ENCODE measurements around the gene OPA3. TPM values are rescaled to one million over a fixed set of nuclear protein-coding genes. Genes with fewer than 3 reads are reported as not detected.

Gene OPA3
- total RNA-seq, 1 experiment from 2014 or later = 15.2 TPM

GRCh38 chr19:45495178-45495577, 89.4 kb downstream of the OPA3 start:
- Histone ChIP-seq H3K4me3 (ENCODE audit: low read depth, low read length, poor library complexity, severe bottlenecking) (no peak overlapping the region), H3K4me1 (ENCODE audit: insufficient read depth, low read length, poor library complexity, severe bottlenecking) (peaks cover 22% of the 10 kb centered on the region), H3K36me3 (ENCODE audit: insufficient read depth, low read length, poor library complexity, severe bottlenecking) (no peaks in the 10 kb centered on the region), H3K27me3 (replicated peaks; ENCODE audit: insufficient read depth, low read depth, low read length, poor library complexity) (no peaks in the 10 kb centered on the region), H3K9me3 (ENCODE audit: low read depth, low read length, poor library complexity, severe bottlenecking) (no peaks in the 10 kb centered on the region), H3K27ac (ENCODE audit: low read depth, low read length, poor library complexity, severe bottlenecking) (no peak overlapping the region)
- ChIA-PET CTCF (interaction anchor here (0.6 to 1.9 kb wide), 3 partner anchors 10 to 147 kb away, joined by 3 to 11 read pairs (median 3); no protein-coding TSS in a partner anchor), POLR2A (ENCODE audit: low non-redundant PET) (no interaction called here)
- no TSS peak for BruUV-seq (replicated peaks)
- intact Hi-C loops (cut with micrococcal nuclease; ENCODE audit: unreplicated experiment) = no loop called here
- TF ChIP-seq CTCF (conservative IDR thresholded peaks at IDR 0.05; ENCODE audit: low read depth, low read length) (no peak), EZH2 (IDR thresholded peaks at IDR 0.05; ENCODE audit: borderline replicate concordance, low read depth, low read length, poor library complexity, severe bottlenecking) (no peak)
- DNase-seq (ENCODE audit: low spot score) = no peak

- peaks cover 22% of the 10 kb centered on the region for H3K4me1 ChIP-seq (ENCODE audit: insufficient read depth, low read length, poor library complexity, severe bottlenecking)
- CTCF ChIA-PET = interaction anchor here (0.6 to 1.1 kb wide), 4 partner anchors 9 to 152 kb away, joined by 3 to 4 read pairs (median 3); no protein-coding TSS in a partner anchor
- DNase-seq (ENCODE audit: low spot score) = no peak
- POLR2A ChIA-PET (ENCODE audit: low non-redundant PET) = no interaction called here
- no peak for TF ChIP-seq EZH2 (IDR thresholded peaks at IDR 0.05; ENCODE audit: borderline replicate concordance, low read depth, low read length, poor library complexity, severe bottlenecking)
- TF ChIP-seq CTCF (conservative IDR thresholded peaks at IDR 0.05; ENCODE audit: low read depth, low read length) = no peak
- no peaks in the 10 kb centered on the region for H3K36me3 ChIP-seq (ENCODE audit: insufficient read depth, low read length, poor library complexity, severe bottlenecking)
- H3K4me3 ChIP-seq (ENCODE audit: low read depth, low read length, poor library complexity, severe bottlenecking) = no peak overlapping the region
- intact Hi-C loops (cut with micrococcal nuclease; ENCODE audit: unreplicated experiment) = no loop called here
- no peaks in the 10 kb centered on the region for H3K9me3 ChIP-seq (ENCODE audit: low read depth, low read length, poor library complexity, severe bottlenecking)
- H3K27me3 ChIP-seq (replicated peaks; ENCODE audit: insufficient read depth, low read depth, low read length, poor library complexity) = no peaks in the 10 kb centered on the region
- no peak overlapping the region for H3K27ac ChIP-seq (ENCODE audit: low read depth, low read length, poor library complexity, severe bottlenecking)
- no TSS peak for BruUV-seq (replicated peaks)
These were observed 90.2 kb downstream of the OPA3 start for GRCh38 chr19:45494261-45494916.

GRCh38 chr19:45492627-45493470, 91.8 kb downstream of the OPA3 start:
- Histone ChIP-seq H3K9me3 (ENCODE audit: low read depth, low read length, poor library complexity, severe bottlenecking) (no peaks in the 10 kb centered on the region), H3K27me3 (replicated peaks; ENCODE audit: insufficient read depth, low read depth, low read length, poor library complexity) (no peaks in the 10 kb centered on the region), H3K27ac (ENCODE audit: low read depth, low read length, poor library complexity, severe bottlenecking) (peak overlapping the region; percentile 4), H3K4me3 (ENCODE audit: low read depth, low read length, poor library complexity, severe bottlenecking) (peak overlapping the region; percentile 46), H3K36me3 (ENCODE audit: insufficient read depth, low read length, poor library complexity, severe bottlenecking) (no peaks in the 10 kb centered on the region), H3K4me1 (ENCODE audit: insufficient read depth, low read length, poor library complexity, severe bottlenecking) (peaks cover 11% of the 10 kb centered on the region)
- CTCF ChIA-PET = no interaction called here
- intact Hi-C loops (cut with micrococcal nuclease; ENCODE audit: unreplicated experiment) = no loop called here
- TF ChIP-seq EZH2 (IDR thresholded peaks at IDR 0.05; ENCODE audit: borderline replicate concordance, low read depth, low read length, poor library complexity, severe bottlenecking) (no peak), CTCF (conservative IDR thresholded peaks at IDR 0.05; ENCODE audit: low read depth, low read length) (no peak)
- POLR2A ChIA-PET (ENCODE audit: low non-redundant PET) = no interaction called here
- peak; percentile 65 for DNase-seq (ENCODE audit: low spot score)
- BruUV-seq (replicated peaks) = no TSS peak
